ENCODE measurements around the gene GABPA. TPM values are rescaled to one million over a fixed set of nuclear protein-coding genes. Genes with fewer than 3 reads are reported as not detected.

Gene GABPA
- total and polyA plus RNA-seq, 9 of the 15 experiments (the other 6 are each of a cell fraction or from before 2014, with no cell fraction given), result 8.9 to 35.7 (median 22.8) TPM

DNA sequence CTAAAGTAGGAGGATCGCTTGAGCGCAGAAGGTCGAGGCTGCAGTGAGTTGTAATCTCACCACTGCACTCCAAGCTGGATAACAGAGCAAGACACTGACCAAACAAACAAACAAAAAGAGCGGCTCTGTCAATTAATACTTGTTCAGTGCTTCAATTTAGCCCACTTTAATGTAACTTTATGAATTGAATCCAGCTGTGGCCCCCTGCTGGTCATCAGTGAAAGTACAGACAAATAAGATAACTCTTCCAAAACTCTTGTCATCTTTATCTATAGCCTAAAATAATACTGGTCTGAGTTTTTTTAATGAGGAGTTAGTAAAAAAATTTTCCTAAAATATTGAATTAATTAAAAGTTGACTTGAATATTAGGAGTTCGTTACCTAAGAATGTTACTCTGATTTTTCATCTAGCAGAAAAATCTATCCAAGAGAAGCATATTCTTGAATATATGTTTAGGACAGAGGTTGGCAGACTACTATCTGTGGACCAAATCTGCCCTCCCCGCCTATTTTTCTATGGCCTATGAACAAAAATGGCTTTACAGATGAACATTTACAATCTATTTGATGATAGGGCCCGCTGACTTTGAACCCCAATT, 26.2 kb upstream of the GABPA start (continued):
- TF ChIP-seq, protein P1, sequence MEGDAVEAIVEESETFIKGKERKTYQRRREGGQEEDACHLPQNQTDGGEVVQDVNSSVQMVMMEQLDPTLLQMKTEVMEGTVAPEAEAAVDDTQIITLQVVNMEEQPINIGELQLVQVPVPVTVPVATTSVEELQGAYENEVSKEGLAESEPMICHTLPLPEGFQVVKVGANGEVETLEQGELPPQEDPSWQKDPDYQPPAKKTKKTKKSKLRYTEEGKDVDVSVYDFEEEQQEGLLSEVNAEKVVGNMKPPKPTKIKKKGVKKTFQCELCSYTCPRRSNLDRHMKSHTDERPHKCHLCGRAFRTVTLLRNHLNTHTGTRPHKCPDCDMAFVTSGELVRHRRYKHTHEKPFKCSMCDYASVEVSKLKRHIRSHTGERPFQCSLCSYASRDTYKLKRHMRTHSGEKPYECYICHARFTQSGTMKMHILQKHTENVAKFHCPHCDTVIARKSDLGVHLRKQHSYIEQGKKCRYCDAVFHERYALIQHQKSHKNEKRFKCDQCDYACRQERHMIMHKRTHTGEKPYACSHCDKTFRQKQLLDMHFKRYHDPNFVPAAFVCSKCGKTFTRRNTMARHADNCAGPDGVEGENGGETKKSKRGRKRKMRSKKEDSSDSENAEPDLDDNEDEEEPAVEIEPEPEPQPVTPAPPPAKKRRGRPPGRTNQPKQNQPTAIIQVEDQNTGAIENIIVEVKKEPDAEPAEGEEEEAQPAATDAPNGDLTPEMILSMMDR (IDR thresholded peaks at IDR 0.05 in 2 of 3, conservative IDR thresholded peaks at IDR 0.05 in 1 of 3; ENCODE audit: insufficient read depth in 2 of 3, low read depth in 1 of 3, low read length in 3 of 3), result peak; percentile 37 to 77 (median 73); a peak in 4 of 6 replicates
- no peak for TF ChIP-seq SMARCC2 (IDR thresholded peaks at IDR 0.05; ENCODE audit: low read depth)
- TF ChIP-seq, protein P2, sequence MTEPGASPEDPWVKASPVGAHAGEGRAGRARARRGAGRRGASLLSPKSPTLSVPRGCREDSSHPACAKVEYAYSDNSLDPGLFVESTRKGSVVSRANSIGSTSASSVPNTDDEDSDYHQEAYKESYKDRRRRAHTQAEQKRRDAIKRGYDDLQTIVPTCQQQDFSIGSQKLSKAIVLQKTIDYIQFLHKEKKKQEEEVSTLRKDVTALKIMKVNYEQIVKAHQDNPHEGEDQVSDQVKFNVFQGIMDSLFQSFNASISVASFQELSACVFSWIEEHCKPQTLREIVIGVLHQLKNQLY (CRISPR knock-in tag; conservative IDR thresholded peaks at IDR 0.05), result no peak
- TF ChIP-seq, protein P3, sequence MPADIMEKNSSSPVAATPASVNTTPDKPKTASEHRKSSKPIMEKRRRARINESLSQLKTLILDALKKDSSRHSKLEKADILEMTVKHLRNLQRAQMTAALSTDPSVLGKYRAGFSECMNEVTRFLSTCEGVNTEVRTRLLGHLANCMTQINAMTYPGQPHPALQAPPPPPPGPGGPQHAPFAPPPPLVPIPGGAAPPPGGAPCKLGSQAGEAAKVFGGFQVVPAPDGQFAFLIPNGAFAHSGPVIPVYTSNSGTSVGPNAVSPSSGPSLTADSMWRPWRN (IDR thresholded peaks at IDR 0.05; ENCODE audit: low read depth), result no peak
- TF ChIP-seq CHD1 (IDR thresholded peaks at IDR 0.05; ENCODE audit: low read length), result no peak
- TF ChIP-seq GABPA (tag; conservative IDR thresholded peaks at IDR 0.05; ENCODE audit: low read depth), result no peak
- TF ChIP-seq, protein P4, sequence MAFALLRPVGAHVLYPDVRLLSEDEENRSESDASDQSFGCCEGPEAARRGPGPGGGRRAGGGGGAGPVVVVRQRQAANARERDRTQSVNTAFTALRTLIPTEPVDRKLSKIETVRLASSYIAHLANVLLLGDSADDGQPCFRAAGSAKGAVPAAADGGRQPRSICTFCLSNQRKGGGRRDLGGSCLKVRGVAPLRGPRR (CRISPR knock-in tag; IDR thresholded peaks at IDR 0.05), result no peak
- TF ChIP-seq MEF2A (IDR thresholded peaks at IDR 0.05; ENCODE audit: control insufficient read depth, low read depth, low read length), result no peak
- TF ChIP-seq JUN (IDR thresholded peaks at IDR 0.05; ENCODE audit: borderline replicate concordance, low read depth, low read length), result no peak
- no peak for TF ChIP-seq JUN (CRISPR knock-in tag; IDR thresholded peaks at IDR 0.05; ENCODE audit: borderline replicate concordance)
- no peak for TF ChIP-seq CREBBP (IDR thresholded peaks at IDR 0.05; ENCODE audit: low read depth, low read length)
- no peak for TF ChIP-seq BDP1 (IDR thresholded peaks at IDR 0.05; ENCODE audit: insufficient read depth, insufficient read length)
- TF ChIP-seq, protein P5, sequence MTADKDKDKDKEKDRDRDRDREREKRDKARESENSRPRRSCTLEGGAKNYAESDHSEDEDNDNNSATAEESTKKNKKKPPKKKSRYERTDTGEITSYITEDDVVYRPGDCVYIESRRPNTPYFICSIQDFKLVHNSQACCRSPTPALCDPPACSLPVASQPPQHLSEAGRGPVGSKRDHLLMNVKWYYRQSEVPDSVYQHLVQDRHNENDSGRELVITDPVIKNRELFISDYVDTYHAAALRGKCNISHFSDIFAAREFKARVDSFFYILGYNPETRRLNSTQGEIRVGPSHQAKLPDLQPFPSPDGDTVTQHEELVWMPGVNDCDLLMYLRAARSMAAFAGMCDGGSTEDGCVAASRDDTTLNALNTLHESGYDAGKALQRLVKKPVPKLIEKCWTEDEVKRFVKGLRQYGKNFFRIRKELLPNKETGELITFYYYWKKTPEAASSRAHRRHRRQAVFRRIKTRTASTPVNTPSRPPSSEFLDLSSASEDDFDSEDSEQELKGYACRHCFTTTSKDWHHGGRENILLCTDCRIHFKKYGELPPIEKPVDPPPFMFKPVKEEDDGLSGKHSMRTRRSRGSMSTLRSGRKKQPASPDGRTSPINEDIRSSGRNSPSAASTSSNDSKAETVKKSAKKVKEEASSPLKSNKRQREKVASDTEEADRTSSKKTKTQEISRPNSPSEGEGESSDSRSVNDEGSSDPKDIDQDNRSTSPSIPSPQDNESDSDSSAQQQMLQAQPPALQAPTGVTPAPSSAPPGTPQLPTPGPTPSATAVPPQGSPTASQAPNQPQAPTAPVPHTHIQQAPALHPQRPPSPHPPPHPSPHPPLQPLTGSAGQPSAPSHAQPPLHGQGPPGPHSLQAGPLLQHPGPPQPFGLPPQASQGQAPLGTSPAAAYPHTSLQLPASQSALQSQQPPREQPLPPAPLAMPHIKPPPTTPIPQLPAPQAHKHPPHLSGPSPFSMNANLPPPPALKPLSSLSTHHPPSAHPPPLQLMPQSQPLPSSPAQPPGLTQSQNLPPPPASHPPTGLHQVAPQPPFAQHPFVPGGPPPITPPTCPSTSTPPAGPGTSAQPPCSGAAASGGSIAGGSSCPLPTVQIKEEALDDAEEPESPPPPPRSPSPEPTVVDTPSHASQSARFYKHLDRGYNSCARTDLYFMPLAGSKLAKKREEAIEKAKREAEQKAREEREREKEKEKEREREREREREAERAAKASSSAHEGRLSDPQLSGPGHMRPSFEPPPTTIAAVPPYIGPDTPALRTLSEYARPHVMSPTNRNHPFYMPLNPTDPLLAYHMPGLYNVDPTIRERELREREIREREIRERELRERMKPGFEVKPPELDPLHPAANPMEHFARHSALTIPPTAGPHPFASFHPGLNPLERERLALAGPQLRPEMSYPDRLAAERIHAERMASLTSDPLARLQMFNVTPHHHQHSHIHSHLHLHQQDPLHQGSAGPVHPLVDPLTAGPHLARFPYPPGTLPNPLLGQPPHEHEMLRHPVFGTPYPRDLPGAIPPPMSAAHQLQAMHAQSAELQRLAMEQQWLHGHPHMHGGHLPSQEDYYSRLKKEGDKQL (CRISPR knock-in tag; IDR thresholded peaks at IDR 0.05; ENCODE audit: borderline replicate concordance), result no peak
- TF ChIP-seq PTTG1 (tag; IDR thresholded peaks at IDR 0.05; ENCODE audit: low read depth), result no peak
- 0 out of 2 replicates have a peak, but pooled peaks have one; percentile 18 for TF ChIP-seq SMC3 (conservative IDR thresholded peaks at IDR 0.05; ENCODE audit: insufficient read depth, low read depth, low read length)
- no peak for TF ChIP-seq ZNF133 (CRISPR knock-in tag; IDR thresholded peaks at IDR 0.05)
- TF ChIP-seq RAD21 (CRISPR knock-in tag; conservative IDR thresholded peaks at IDR 0.05 in 1 of 2, IDR thresholded peaks at IDR 0.05 in 1 of 2), result peak; percentile 15 to 58; a peak in 2 of 4 replicates
- TF ChIP-seq RFX7 (CRISPR knock-in tag; IDR thresholded peaks at IDR 0.05), result no peak
